Measurements from ENCODE around the gene DRC3.
"Not testable (repeated sequence)": the region's sequence is repeated elsewhere in the genome, so short reads cannot be mapped to it uniquely, and the experiment has no call there.

The DRC3 gene

DNA sequence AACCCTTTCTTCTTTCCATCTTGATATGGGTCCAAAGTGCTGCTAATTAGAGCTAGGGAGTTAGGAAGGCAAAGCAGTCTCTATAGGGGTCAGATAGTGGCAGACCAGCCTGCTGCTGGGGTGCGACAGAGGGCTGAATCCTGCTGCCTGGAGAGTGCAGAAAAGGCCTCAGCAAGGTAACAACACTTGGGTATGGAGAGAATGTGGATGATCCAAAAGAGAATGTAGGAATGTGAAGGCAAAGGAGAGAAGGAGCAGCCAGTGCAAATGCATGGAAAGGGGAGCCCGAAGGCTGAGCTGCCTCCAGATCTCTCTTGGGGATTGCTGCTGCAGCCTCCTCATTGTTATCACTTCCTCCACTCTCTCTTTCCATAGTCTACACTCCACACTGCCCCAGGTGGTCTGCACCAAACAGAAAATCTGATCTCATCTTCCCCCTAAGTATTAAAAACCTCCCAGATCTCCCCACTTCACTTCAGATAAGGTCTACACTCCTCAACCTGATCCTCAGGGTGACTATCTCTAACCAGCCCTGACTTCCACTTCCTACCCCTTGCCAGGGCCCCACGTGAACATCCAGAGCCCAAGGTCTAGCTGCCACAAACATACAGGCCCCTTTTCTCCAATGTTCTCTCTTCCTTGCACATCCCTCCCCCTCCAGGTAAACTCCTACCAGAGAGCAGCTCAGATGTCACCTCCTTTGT, 29.2 kb upstream of the DRC3 start:
- Histone ChIP-seq H3K4me3 (ENCODE audit: low read length) (peak overlapping the region; percentile 52), H3K4me1 (ENCODE audit: control insufficient read depth, insufficient read depth, low read length) (peaks cover 47% of the 10 kb centered on the region), H3K9me3 (ENCODE audit: control insufficient read depth, low read length) (no peaks in the 10 kb centered on the region), H3K27me3 (replicated peaks; ENCODE audit: control insufficient read depth, insufficient read depth, low read length) (no peaks in the 10 kb centered on the region), H3K9ac (ENCODE audit: low read length) (peak overlapping the region; percentile 40), H3K36me3 (ENCODE audit: control insufficient read depth, insufficient read depth, low read length, severe bottlenecking) (no peaks in the 10 kb centered on the region)
- DNase-seq (ENCODE audit: low read depth), result no peak

DNA sequence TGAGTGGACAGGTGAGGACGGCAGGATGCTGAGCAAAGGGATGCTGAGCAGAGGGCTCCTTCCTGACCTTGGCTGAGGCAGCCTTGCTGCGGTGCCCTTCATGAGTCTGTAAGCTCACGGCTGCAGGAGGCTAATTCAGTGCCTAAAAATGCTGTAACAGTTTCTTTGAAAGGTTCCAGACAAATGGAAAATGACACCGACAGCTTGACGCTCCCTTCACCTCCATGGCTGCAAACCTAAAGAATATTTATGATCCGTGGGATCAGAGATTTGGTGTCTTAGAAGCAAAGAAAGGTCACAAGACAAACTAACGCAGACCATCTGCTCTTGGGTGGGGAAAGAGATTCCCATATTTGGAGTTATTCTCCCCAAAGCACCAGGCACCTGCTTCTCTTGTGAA, 28.4 kb upstream of the DRC3 start:
- H3K9ac ChIP-seq (ENCODE audit: low read length), result no peak overlapping the region
- DNase-seq (ENCODE audit: low read depth), result no peak
- no peaks in the 10 kb centered on the region for H3K9me3 ChIP-seq (ENCODE audit: control insufficient read depth, low read length)
- H3K4me3 ChIP-seq (ENCODE audit: low read length), result no peak overlapping the region
- H3K36me3 ChIP-seq (ENCODE audit: control insufficient read depth, insufficient read depth, low read length, severe bottlenecking), result no peaks in the 10 kb centered on the region
- H3K4me1 ChIP-seq (ENCODE audit: control insufficient read depth, insufficient read depth, low read length), result peaks cover 47% of the 10 kb centered on the region
- no peaks in the 10 kb centered on the region for H3K27me3 ChIP-seq (replicated peaks; ENCODE audit: control insufficient read depth, insufficient read depth, low read length)

DNA sequence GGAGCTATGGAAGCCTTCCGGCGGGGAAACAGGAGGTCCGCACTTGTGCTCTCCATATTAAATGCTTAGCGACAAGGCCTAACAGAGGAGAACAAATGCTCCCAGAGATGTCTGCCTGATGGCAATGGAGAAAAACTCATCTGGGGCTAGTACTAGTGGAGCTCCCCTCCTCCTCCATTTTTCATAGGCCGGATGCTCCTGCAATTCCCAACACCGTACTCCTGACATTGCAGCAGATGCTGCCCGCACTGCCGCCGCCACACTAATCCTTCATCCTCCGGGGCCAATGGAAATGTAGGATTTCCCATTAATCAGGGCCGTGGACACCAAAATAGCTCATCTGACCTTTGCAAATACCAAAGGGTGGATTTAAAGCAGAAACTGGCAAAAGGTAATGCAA, 27.9 kb upstream of the DRC3 start:
- Histone ChIP-seq H3K27me3 (replicated peaks; ENCODE audit: control insufficient read depth, insufficient read depth, low read length) (no peaks in the 10 kb centered on the region), H3K36me3 (ENCODE audit: control insufficient read depth, insufficient read depth, low read length, severe bottlenecking) (no peaks in the 10 kb centered on the region), H3K4me1 (ENCODE audit: control insufficient read depth, insufficient read depth, low read length) (peaks cover 47% of the 10 kb centered on the region), H3K9ac (ENCODE audit: low read length) (no peak overlapping the region), H3K4me3 (ENCODE audit: low read length) (no peak overlapping the region), H3K9me3 (ENCODE audit: control insufficient read depth, low read length) (no peaks in the 10 kb centered on the region)
- DNase-seq (ENCODE audit: low read depth), result no peak

- Histone ChIP-seq H3K9ac (ENCODE audit: low read length) (no peak overlapping the region), H3K4me3 (ENCODE audit: low read length) (no peak overlapping the region), H3K9me3 (ENCODE audit: control insufficient read depth, low read length) (no peaks in the 10 kb centered on the region), H3K4me1 (ENCODE audit: control insufficient read depth, insufficient read depth, low read length) (peaks cover 39% of the 10 kb centered on the region), H3K27me3 (replicated peaks; ENCODE audit: control insufficient read depth, insufficient read depth, low read length) (no peaks in the 10 kb centered on the region), H3K36me3 (ENCODE audit: control insufficient read depth, insufficient read depth, low read length, severe bottlenecking) (no peaks in the 10 kb centered on the region)
- no peak for DNase-seq (ENCODE audit: low read depth)
These were observed 26.6 kb upstream of the DRC3 start for GRCh38 chr17:17946093-17946492.

GRCh38 chr17:17947309-17947708, 25.4 kb upstream of the DRC3 start:
- Histone ChIP-seq H3K4me3 (ENCODE audit: low read length) (no peak overlapping the region), H3K27me3 (replicated peaks; ENCODE audit: control insufficient read depth, insufficient read depth, low read length) (no peaks in the 10 kb centered on the region), H3K4me1 (ENCODE audit: control insufficient read depth, insufficient read depth, low read length) (peaks cover 40% of the 10 kb centered on the region), H3K36me3 (ENCODE audit: control insufficient read depth, insufficient read depth, low read length, severe bottlenecking) (no peaks in the 10 kb centered on the region), H3K9me3 (ENCODE audit: control insufficient read depth, low read length) (no peaks in the 10 kb centered on the region), H3K9ac (ENCODE audit: low read length) (no peak overlapping the region)
- no peak for DNase-seq (ENCODE audit: low read depth)

- peaks cover 33% of the 10 kb centered on the region for H3K4me1 ChIP-seq (ENCODE audit: control insufficient read depth, insufficient read depth, low read length)
- no peaks in the 10 kb centered on the region for H3K27me3 ChIP-seq (replicated peaks; ENCODE audit: control insufficient read depth, insufficient read depth, low read length)
- H3K9ac ChIP-seq (ENCODE audit: low read length), result no peak overlapping the region
- no peak overlapping the region for H3K4me3 ChIP-seq (ENCODE audit: low read length)
- peak; percentile 52 for DNase-seq (ENCODE audit: low read depth)
- H3K9me3 ChIP-seq (ENCODE audit: control insufficient read depth, low read length), result no peaks in the 10 kb centered on the region
- no peaks in the 10 kb centered on the region for H3K36me3 ChIP-seq (ENCODE audit: control insufficient read depth, insufficient read depth, low read length, severe bottlenecking)
These were observed 24.7 kb upstream of the DRC3 start for GRCh38 chr17:17947966-17948365.

GRCh38 chr17:17950347-17950746, 22.3 kb upstream of the DRC3 start:
- DNase-seq (ENCODE audit: low read depth), result no peak
- Histone ChIP-seq H3K36me3 (ENCODE audit: control insufficient read depth, insufficient read depth, low read length, severe bottlenecking) (peaks cover 5% of the 10 kb centered on the region), H3K9me3 (ENCODE audit: control insufficient read depth, low read length) (no peaks in the 10 kb centered on the region), H3K9ac (ENCODE audit: low read length) (no peak overlapping the region), H3K27me3 (replicated peaks; ENCODE audit: control insufficient read depth, insufficient read depth, low read length) (no peaks in the 10 kb centered on the region), H3K4me3 (ENCODE audit: low read length) (no peak overlapping the region), H3K4me1 (ENCODE audit: control insufficient read depth, insufficient read depth, low read length) (peaks cover 24% of the 10 kb centered on the region)

DNA sequence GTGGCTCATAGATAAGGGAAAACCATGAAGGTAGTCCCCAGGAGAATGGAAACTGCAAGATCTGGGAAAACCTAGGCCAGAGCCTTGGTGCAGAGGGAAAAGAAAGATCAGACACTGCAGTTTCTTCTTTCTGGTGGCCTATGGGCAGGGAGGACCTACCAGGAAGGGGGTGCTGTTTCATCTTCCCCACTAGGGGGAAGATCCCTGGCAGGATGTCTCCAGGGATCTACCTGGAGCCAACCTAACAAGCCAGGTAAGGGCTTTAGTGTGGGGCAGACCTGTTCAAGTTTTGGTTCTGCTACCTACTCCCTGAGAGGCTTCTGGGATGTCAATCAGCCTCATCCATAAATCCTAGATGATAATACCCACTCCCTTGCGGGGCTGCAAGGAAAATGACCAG, 21.9 kb upstream of the DRC3 start:
- Histone ChIP-seq H3K4me3 (ENCODE audit: low read length) (no peak overlapping the region), H3K27me3 (replicated peaks; ENCODE audit: control insufficient read depth, insufficient read depth, low read length) (no peaks in the 10 kb centered on the region), H3K9me3 (ENCODE audit: control insufficient read depth, low read length) (no peaks in the 10 kb centered on the region), H3K36me3 (ENCODE audit: control insufficient read depth, insufficient read depth, low read length, severe bottlenecking) (peaks cover 5% of the 10 kb centered on the region), H3K4me1 (ENCODE audit: control insufficient read depth, insufficient read depth, low read length) (peaks cover 24% of the 10 kb centered on the region), H3K9ac (ENCODE audit: low read length) (no peak overlapping the region)
- no peak for DNase-seq (ENCODE audit: low read depth)

- no peak overlapping the region for H3K9ac ChIP-seq (ENCODE audit: low read length)
- peaks cover 24% of the 10 kb centered on the region for H3K4me1 ChIP-seq (ENCODE audit: control insufficient read depth, insufficient read depth, low read length)
- no peak for DNase-seq (ENCODE audit: low read depth)
- no peak overlapping the region for H3K4me3 ChIP-seq (ENCODE audit: low read length)
- no peaks in the 10 kb centered on the region for H3K27me3 ChIP-seq (replicated peaks; ENCODE audit: control insufficient read depth, insufficient read depth, low read length)
- no peaks in the 10 kb centered on the region for H3K9me3 ChIP-seq (ENCODE audit: control insufficient read depth, low read length)
- H3K36me3 ChIP-seq (ENCODE audit: control insufficient read depth, insufficient read depth, low read length, severe bottlenecking), result peaks cover 5% of the 10 kb centered on the region
These were observed 21.1 kb upstream of the DRC3 start for GRCh38 chr17:17951524-17951923.

- no peak for DNase-seq (ENCODE audit: low read depth)
These were observed 20.0 kb upstream of the DRC3 start for GRCh38 chr17:17952691-17953090.

DNA sequence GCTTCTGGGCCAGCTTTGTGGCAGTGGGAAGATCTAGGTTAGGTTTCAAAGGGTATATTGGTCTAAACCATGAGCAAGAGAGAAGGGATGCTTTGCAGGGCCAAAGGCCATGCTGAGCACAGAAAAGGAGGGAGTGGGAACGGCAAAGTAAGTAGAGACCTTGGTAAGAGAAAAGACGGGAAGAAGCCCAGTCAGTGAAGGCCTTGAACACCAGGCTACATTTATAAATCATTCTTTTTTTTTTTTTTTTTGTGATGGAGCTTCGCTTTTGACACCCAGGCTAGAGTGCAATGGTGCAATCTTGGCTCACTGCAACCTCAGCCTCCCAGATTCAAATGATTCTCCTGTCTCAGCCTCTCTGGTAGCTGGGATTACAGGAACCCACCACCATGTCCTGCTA, 18.6 kb upstream of the DRC3 start:
- Histone ChIP-seq H3K4me3 (ENCODE audit: low read length) (no peak overlapping the region), H3K36me3 (ENCODE audit: control insufficient read depth, insufficient read depth, low read length, severe bottlenecking) (peaks cover 5% of the 10 kb centered on the region), H3K9ac (ENCODE audit: low read length) (no peak overlapping the region), H3K9me3 (ENCODE audit: control insufficient read depth, low read length) (no peaks in the 10 kb centered on the region), H3K4me1 (ENCODE audit: control insufficient read depth, insufficient read depth, low read length) (peaks cover 25% of the 10 kb centered on the region), H3K27me3 (replicated peaks; ENCODE audit: control insufficient read depth, insufficient read depth, low read length) (no peaks in the 10 kb centered on the region)
- no peak for DNase-seq (ENCODE audit: low read depth)

More at GRCh38 chr17:17952691-17953090, 20.0 kb upstream of the DRC3 start:
- H3K9ac ChIP-seq (ENCODE audit: low read length), result no peak overlapping the region
- H3K9me3 ChIP-seq (ENCODE audit: control insufficient read depth, low read length), result no peaks in the 10 kb centered on the region
- H3K27me3 ChIP-seq (replicated peaks; ENCODE audit: control insufficient read depth, insufficient read depth, low read length), result no peaks in the 10 kb centered on the region
- H3K36me3 ChIP-seq (ENCODE audit: control insufficient read depth, insufficient read depth, low read length, severe bottlenecking), result peaks cover 5% of the 10 kb centered on the region
- H3K4me3 ChIP-seq (ENCODE audit: low read length), result no peak overlapping the region
- H3K4me1 ChIP-seq (ENCODE audit: control insufficient read depth, insufficient read depth, low read length), result peaks cover 23% of the 10 kb centered on the region

GRCh38 chr17:17955790-17956341, 16.8 kb upstream of the DRC3 start:
- H3K27me3 ChIP-seq (replicated peaks; ENCODE audit: control insufficient read depth, insufficient read depth, low read length); H3K36me3 ChIP-seq (ENCODE audit: control insufficient read depth, insufficient read depth, low read length, severe bottlenecking); DNase-seq (ENCODE audit: low read depth); H3K4me3 ChIP-seq (ENCODE audit: low read length); H3K9ac ChIP-seq (ENCODE audit: low read length); H3K9me3 ChIP-seq (ENCODE audit: control insufficient read depth, low read length): not testable (repeated sequence)
- peaks cover 35% of the 10 kb centered on the region for H3K4me1 ChIP-seq (ENCODE audit: control insufficient read depth, insufficient read depth, low read length)

Measured in adipocyte (in vitro differentiated cells).